ENCODE data around the gene THSD4. TPM values are rescaled to one million over a fixed set of nuclear protein-coding genes. Genes with fewer than 3 reads are reported as not detected.

The THSD4 gene
- total RNA-seq, 1 experiment from 2014 or later, result 29.3 TPM

DNA sequence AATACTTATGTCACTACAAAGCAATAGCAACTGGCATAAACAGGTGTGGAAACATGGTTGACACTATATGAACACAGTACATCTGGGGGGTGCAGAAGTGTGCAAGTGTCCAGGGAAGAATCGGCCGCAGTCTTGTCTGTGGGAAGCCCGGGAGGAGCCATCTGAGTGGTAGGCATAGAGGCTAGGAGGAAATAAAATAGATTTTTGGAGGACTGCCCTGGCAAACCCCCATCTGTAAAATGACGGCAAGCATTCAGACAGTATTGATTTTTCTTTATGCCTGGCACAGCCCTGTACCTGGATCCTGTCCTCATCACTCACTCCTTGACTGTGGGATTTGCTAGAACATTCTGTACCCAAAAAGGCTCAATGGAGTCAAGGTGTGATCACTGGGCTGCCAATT, 31.3 kb downstream of the THSD4 start:
- no peak for DNase-seq
- no peaks in the 10 kb centered on the region; the same call in 1 of the 2 replicates for H3K36me3 ChIP-seq (ENCODE audit: low read depth)
- no peak overlapping the region for H2AFZ ChIP-seq
- intact Hi-C loops (cut with micrococcal nuclease; ENCODE audit: unreplicated experiment), result no loop called here
- H3K27ac ChIP-seq, result no peak overlapping the region
- H3K4me1 ChIP-seq (replicated peaks; ENCODE audit: insufficient read depth), result no peaks in the 10 kb centered on the region
- no peaks in the 10 kb centered on the region for H3F3A ChIP-seq (ENCODE audit: insufficient read depth, low read depth)
- H3K9me2 ChIP-seq (ENCODE audit: insufficient read depth), result no peaks in the 10 kb centered on the region
- no peaks in the 10 kb centered on the region for H3K27me3 ChIP-seq (ENCODE audit: insufficient read depth, low read depth)
- ChIA-PET CTCF (no interaction called here), POLR2A (ENCODE audit: unreplicated experiment) (no interaction called here)
- no peaks in the 10 kb centered on the region for H3K79me2 ChIP-seq (ENCODE audit: low read depth)
- H4K20me1 ChIP-seq (ENCODE audit: insufficient read depth), result no peaks in the 10 kb centered on the region
- no TSS peak for BruUV-seq (replicated peaks)
- no peak overlapping the region for H3K4me3 ChIP-seq
- no peaks in the 10 kb centered on the region for H3K9me3 ChIP-seq (ENCODE audit: insufficient read depth, low read depth)
- H3K4me2 ChIP-seq, result no peak overlapping the region
- TF ChIP-seq EZH2 (IDR thresholded peaks at IDR 0.05; ENCODE audit: low read depth), result no peak
- no peak for TF ChIP-seq CTCF (conservative IDR thresholded peaks at IDR 0.05)

DNA sequence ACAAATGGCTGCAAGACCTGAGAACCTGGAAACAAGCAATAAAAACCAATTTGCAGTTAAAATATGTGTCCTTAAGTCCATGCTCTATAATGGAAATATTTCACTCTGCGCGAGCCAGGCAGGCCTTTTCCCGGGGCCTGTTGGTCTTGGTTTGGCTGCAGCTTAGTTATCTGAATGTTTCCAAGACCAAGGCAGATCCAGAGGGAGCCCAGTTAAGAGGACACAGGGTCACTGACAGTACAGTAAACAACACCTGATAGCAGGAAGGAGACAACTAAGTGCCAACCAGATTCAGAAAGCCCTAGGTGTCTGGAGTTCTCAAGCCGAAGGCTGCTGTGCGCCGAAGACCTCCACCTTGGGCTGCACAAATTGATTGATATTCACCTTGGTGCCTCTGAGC, 32.8 kb downstream of the THSD4 start:
- Histone ChIP-seq H4K20me1 (ENCODE audit: insufficient read depth) (no peaks in the 10 kb centered on the region), H3K4me2 (no peak overlapping the region), H3K36me3 (ENCODE audit: low read depth) (no peaks in the 10 kb centered on the region; the same call in 1 of the 2 replicates), H3K79me2 (ENCODE audit: low read depth) (no peaks in the 10 kb centered on the region), H3F3A (ENCODE audit: insufficient read depth, low read depth) (no peaks in the 10 kb centered on the region), H3K27me3 (ENCODE audit: insufficient read depth, low read depth) (no peaks in the 10 kb centered on the region), H2AFZ (no peak overlapping the region), H3K27ac (no peak overlapping the region), H3K4me1 (replicated peaks; ENCODE audit: insufficient read depth) (no peaks in the 10 kb centered on the region), H3K9me3 (ENCODE audit: insufficient read depth, low read depth) (no peaks in the 10 kb centered on the region), H3K9me2 (ENCODE audit: insufficient read depth) (no peaks in the 10 kb centered on the region), H3K4me3 (no peak overlapping the region)
- TF ChIP-seq EZH2 (IDR thresholded peaks at IDR 0.05; ENCODE audit: low read depth), result no peak
- ChIA-PET CTCF (interaction anchor here (0.6 kb wide), 1 partner anchor 103 kb away, joined by 3 read pairs; no protein-coding TSS in a partner anchor), POLR2A (ENCODE audit: unreplicated experiment) (no interaction called here)
- intact Hi-C loops (cut with micrococcal nuclease; ENCODE audit: unreplicated experiment), result no loop called here
- BruUV-seq (replicated peaks), result no TSS peak
- DNase-seq, result no peak

DNA sequence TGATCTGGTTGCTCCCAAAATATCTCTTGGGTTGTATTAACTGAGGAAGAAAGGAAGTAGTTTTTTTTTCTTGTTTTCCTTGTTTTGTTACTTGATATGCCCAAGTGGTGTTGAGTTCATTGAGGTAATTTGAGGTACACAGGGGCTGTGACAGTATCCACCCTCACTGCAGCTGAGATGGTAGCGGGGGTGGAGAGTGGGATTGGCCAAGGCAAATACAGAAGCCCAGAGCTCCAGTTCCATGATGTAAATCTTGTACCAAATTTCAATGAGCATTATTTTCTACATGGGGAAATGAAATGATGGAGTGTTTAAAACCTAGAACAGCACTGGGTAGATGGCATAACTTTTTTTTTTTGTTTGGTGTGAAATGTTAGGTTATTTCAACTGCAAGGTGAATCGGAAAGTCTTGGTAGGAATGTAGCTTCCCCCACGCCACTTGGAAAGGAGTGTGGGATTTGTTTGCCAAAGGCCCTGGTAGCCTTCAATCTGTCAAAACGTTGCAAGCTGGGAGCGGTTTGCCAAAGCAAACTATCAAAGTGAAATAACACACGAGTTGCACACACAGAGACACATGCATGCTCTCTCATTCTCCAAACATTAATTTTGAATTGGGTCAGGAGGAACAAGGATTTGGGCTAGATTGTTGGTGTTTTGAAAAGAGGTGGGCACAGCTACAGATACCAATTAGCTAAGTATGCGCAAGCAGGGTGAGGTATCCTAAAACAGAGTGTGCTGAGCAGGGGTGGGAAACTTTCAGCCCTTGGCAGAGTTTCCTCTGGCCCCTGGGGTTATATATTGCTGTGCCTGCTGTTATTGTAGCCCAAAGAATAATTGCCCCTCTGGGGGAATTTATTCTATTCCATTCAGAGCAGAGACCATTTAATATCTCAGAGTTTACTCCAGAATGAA, 34.6 kb downstream of the THSD4 start:
- H3K4me2 ChIP-seq, result no peak overlapping the region

More for the DNA sequence above, 34.6 kb downstream of the THSD4 start:
- intact Hi-C loops (cut with micrococcal nuclease; ENCODE audit: unreplicated experiment), result no loop called here
- TF ChIP-seq CTCF (conservative IDR thresholded peaks at IDR 0.05) (no peak), EZH2 (IDR thresholded peaks at IDR 0.05; ENCODE audit: low read depth) (no peak)
- DNase-seq, result no peak
- BruUV-seq (replicated peaks), result no TSS peak
- Histone ChIP-seq H3K27me3 (ENCODE audit: insufficient read depth, low read depth) (no peaks in the 10 kb centered on the region), H2AFZ (no peak overlapping the region), H3K4me3 (no peak overlapping the region), H3K27ac (no peak overlapping the region), H4K20me1 (ENCODE audit: insufficient read depth) (no peaks in the 10 kb centered on the region), H3K9me2 (ENCODE audit: insufficient read depth) (no peaks in the 10 kb centered on the region), H3K36me3 (ENCODE audit: low read depth) (0 out of 2 replicates have a peak, but pooled peaks cover 4% of the 10 kb centered on the region), H3K4me1 (replicated peaks; ENCODE audit: insufficient read depth) (no peaks in the 10 kb centered on the region), H3K9me3 (ENCODE audit: insufficient read depth, low read depth) (no peaks in the 10 kb centered on the region), H3F3A (ENCODE audit: insufficient read depth, low read depth) (no peaks in the 10 kb centered on the region), H3K79me2 (ENCODE audit: low read depth) (no peaks in the 10 kb centered on the region)
- ChIA-PET POLR2A (ENCODE audit: unreplicated experiment) (no interaction called here), CTCF (no interaction called here)
